GM19025 (cell line): ENCODE measurements around the gene ITPK1.

ENCODE experiments used
- ATAC-seq: cut with Tn5 transposase; IDR thresholded peaks from one replicate; pipeline ENCODE4 v1.9.1; 2021; ENCODE audit warnings: mild to moderate bottlenecking, low read depth, moderate library complexity; ENCODE audit not compliant: unreplicated experiment

Gene ITPK1

DNA sequence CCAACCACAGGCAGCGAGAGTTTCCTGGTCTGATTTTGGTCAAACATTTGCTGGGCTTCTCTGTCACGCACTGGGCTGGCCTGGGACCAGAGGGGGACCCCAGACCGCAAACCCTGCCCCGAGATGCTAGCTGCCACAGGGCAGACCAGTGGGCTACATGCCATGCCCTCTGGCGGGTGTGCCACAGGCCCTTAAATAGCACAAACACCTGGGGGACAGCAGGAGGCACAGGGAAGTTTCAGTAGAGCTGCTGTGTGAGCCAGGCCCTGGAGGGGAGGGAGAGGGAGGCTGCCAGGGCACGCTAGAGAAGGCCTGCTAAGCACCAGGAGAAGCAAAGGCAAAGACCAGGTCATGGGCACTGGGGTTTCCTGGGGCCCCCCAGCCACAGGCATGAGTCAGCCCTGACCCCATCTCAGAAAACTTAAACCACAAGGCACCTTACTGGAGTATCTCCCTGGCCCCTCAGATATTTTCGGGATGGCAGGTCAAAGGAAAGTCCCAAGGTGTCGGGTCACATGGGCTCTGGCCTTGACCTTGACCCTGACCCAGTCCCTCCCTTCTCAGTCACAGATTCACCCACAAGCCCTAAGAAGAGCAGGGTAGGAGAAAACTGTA is 29.2 kb downstream of the ITPK1 start:
- ATAC-seq: peak; percentile 53

DNA sequence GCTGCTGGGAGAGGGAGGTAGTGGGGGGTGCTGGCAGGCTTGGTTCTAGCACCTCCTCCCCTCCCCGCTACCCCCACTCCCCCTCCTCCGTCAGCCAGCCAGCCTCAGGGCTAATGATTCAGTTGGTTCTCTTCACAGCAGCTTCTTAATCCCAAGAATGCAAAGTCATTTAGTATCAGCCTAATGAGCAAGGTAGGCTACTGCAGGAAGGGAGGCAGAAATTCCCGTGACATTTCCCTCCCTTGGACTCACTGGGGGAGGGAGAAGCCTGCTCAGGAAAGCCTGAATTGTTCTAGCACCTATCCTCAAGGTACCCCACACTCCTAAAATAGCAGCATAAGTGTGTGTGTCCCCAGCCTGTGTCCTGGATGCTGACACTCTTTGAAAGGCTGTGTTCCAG is 29.8 kb downstream of the ITPK1 start:
- ATAC-seq: no peak

DNA sequence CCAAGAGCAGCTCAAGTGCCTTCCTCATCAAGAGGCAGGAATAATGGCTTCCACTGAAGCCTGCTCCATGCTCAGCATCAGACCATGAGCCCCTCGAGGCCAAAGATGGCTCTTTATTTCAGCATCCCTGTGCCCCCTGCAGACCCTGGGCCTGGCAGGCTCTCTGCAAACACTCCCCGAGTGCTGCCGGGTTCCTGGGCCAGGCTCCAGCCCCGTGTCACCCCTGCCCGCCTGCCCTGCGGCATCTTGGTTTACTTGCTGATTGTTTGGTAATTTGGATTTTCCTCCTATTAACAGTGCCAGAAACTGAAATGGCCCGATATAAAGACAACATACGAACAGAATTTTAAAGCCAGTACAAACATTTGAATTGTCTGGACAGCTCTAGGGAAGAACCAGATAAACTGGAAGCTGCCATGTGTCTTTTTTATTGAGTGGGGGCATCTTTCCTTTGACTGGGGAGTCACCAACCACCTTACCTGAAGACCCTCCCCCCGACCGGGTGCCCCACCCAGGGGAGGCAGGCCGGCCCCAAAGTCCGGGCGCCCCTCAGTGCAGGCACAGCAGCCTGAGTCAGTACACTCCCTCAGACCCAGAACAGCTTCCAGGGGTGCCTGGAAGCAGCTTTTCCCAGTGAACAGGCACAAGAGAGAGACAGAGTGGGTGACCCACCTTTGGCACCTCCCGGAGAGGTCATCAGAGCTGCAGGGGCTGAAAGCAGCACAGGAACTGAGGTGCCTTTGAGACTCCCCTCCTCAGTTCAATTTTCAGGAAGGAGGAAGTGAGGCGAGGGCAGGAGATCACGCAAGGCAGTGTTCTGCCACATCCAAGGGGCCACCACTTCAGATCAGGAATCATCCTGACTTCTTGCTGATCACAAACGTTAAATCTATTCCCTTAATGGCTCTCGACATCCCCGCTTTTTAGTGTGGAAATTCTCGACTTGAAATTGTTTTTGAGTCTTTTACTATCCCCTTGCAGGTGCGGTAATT is 30.6 kb downstream of the ITPK1 start:
- no peak for ATAC-seq

DNA sequence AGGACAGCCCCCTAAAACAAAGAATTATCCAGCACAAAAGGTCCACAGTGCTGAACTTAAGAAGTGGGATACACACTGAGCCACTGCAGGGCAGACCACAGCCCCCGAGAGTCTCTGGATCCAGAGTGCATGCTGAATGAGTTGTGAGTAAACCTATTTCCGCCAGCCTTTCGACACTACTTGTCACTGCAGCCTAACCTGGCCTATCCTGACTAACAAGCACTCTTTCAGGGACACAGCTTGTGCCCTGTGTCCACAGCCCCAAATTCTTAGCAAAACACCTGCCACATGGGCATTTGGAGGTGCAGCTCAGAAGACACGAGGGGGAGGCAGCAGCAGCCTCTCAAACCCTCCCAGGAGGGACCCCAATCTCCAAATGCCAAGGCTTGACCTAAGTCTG is 31.3 kb downstream of the ITPK1 start:
- no peak for ATAC-seq

DNA sequence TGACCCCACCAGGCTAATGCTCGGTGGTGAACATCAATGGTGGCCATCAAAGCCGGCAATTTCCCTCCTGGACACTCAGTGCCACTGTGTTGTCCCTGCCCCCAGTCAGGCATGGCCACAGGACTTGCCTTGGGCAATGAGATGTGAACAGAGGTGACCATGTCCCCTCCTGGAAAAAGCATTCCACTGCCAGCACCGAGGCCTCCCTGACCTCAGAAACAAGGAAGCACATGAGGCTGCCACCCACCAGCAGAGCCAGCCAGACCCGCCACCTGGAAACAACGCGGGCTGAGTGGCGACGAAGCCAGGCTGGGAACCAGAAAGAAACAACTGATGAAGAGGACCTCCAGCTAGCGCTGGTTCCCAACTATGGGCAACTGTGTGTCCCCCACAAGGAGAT is 31.8 kb downstream of the ITPK1 start:
- no peak for ATAC-seq

DNA sequence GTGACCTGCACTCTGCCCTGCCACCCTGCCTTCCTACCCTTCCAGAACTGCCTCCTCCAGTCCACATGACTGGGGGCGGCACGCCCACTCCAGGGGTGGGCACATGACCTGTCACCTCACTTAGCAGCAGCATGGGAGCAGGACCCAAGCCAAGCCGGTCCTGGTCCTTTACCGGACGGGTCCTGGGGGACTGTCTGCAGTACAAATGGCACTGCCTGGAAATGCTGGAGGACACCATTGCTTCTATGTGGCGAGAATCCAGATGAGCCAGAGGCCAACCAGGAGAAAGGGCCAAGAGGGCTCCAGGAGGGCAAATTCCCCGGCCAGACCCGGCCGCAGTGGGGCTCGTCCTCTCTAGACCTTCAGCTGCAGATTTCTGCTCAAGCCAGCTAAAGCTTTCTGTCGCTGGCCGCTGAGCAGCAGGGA is 33.1 kb downstream of the ITPK1 start:
- ATAC-seq: no peak

DNA sequence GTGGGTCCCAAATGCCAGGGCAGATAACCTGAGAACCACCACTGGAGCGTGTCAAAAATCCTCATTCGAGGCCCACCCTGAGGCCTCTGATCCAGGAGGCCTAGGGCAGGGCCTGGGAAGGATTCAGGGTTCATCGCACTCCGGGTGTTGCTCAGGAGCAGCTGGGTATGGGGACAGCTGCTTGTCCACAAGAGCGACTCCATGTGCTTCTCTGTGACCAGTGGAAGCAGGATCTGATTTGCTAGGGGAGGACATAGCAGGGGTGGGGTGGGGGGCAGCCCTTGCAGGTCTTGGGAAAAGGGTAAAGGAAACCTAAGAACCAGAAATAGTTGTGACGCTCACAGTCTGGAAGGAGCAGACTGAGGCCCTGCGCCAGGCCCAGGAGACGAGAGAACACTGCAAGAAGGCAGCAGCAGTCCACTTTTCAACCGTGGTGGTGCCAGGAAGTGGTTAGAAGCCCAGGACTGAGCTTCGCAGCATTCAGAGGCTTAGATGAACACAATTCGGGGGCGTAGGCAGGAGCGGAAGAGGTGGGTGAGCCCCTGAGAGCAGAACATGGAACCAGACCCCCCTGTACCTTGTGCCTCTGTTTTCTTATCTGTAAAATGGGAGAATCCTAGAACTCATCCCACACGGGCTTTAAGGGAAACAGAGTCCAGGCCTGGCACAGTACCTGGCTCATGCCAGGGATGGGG is 33.7 kb downstream of the ITPK1 start:
- ATAC-seq: no peak

DNA sequence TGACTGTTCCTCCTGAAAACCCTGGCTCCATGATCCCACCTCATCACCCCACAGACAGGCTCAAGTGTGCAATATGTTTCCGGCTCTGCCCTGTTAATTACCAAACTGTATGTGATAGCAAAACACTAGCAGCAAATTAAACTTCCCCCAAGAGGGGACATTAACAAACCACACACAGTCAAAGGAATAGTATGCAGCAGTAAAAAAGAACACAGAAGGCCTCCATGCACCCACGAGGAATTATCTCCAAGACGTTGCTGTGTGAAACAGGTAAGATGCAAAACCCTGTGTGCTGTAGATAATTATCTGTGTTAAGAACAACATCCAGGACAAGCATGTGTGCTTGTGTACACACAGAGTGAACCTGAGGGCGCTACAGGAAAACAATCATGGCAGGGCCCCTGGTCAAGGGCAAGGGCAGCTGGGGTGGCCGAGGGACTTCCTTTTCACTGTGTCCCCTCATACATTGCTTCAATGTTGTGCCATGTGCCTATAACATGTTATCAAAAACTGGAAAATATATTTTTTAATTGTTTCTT is 35.8 kb downstream of the ITPK1 start:
- ATAC-seq: no peak

DNA sequence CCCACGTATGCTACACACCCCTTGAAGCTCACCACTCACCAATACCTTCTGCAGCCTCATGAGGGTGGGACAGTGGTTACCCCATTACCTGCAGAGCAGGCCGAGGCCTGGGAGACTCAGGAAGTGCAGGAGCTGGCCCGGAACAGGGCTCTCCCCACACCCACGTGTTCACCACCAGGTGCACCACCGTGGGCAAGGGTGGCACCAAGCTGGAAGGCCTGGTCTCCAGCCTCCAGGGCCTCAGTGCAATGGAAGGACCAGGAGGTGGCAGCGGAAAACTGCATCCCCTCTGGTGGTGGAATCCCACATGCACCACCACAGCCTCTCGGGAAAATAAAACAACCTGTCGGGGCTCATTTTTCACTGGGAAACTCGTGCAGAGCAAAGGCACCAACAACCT is 36.4 kb downstream of the ITPK1 start:
- ATAC-seq: no peak

DNA sequence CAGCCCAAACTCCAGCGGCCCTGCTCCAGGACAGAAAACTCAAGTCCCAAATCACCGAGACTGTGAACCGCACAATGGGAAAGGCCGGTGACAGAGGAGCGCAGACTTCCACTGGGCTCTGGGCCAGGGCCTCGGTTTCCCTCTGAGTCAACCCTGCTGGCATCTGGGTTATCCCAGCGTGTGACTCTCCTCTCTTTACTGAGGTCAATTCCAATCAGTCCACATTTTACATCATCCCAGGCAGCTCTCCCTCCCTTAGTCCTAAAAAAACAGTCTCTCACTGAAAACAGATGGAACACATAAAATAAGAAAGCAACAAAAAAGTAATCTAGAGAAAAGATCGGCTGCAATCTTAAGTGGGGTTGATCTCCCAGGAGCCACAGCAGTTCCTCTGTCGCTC is 36.9 kb downstream of the ITPK1 start:
- ATAC-seq: no peak

DNA sequence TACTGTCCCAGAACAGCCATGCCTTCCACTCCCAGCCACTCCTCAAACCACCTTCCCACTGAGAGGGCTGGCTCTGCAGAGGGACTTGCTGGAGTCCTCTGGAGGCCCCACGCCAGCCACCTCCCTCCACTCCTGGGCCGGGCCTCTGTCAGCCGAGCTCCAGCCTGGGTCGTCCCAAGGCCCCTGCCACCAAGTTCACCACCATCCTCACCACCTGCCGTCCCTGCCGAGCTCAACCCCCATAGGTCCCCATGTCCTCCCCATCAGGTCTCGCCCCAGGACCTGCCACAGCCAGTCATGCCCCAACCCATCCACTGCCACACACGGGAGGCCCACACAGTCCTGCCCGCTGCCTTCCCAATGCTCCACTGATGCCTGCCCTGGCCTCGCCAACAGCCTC is 39.0 kb downstream of the ITPK1 start:
- no peak for ATAC-seq

DNA sequence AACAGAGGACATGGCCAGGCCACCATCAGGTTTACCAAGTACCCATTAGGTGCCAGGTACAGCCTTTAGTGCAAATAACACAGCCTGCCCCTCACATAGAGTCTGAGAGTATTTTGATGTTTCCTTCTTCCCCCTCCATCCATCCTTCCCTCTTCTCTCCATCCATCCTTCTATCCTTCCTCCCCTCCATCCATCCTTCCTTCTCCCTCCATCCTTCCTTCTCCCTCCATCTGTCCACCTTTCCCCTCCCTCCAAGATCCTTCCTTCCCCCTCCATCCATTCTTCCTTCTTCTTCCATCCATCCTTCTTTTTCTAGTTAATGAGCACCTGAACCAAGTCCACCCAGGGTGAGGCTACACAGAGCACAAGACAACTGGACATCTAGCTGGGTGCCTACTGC is 39.8 kb downstream of the ITPK1 start:
- no peak for ATAC-seq

DNA sequence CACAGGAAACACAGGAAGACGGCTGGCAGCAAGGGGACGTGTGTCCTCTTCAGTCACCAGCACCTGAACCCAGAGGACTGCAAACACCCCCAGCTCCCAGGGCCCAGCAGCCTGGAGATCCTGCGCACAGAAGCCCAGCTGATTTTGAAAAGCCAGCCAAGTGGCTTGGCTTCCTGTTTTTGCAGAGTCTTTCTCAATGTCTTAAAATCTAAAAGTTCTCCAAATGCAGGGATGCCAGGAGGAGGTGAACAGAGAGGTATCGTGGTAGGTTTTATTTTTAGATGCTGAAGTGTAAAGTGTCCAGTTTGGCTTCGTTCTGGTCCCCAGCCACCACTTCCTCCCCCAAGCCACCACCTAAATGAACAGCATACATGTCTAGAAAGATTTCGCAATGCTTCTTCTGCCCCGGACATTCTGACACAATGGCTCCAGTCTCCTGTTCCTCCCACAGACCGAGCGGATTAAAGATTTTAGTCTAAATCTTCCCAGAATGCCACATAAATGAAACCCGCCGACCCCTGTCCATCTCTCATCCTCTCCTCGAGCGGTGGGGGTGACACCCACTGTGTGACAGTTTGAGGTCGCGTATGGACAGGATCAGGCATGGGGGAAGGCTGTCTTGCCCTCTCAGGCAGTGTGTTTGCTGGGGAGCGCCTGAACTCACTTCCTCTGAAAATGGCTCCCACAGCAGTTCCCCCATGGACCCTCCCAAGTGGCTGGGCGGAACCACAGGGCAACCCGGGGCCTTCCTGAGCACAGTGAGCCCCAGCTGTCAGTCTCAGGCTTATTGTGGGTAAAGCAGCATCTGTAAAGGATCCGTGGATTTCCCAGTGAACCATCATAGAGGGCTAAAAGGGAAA is 41.6 kb downstream of the ITPK1 start:
- ATAC-seq: no peak

DNA sequence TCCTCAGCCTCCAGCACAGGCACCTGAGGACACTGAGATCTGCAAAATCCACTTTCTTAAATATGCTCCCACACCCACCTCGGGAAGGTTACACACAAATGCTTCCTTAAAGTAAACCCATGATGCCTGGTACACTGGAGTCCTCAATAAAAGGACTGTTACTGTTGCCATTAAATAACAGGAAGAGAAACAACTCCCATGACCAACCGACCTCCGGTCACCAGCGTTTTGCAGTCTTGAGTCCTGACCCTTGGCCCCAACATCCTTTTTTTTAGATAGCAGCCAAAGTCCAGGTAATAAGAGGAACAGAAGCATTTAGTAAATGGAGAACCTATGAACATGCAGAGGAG is 42.4 kb downstream of the ITPK1 start:
- no peak for ATAC-seq

DNA sequence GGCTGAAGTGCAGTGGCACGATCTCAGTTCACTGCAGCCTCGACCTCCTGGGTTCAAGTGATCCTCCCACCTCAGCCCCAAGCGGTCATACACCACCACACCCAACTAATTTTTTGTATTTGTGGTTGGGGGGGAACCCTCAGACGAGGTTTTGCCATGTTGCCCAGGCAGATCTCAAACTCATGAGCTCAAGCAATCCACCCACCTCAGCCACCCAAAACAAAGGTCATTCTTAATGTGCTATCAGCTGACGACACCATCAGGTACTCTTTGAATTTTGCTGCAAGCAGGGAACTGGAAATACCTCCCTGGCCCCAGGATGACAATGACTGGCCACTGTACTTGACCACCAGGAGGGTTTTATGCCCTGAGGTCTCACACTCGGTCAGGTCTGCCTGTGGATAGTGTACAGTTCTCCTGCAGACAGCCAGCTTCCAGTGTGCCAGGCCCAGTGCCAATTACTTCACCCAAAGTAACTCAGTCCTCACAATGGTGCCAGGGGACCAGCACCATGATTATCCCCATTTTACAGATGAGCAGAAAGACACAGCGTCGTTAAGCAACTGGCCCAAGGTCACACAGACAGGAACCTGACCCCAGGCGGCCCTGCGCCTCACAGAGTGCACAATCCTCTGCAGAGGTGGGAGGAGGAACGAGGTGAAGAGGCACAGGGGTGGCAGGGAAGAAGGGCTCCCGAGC is 42.9 kb downstream of the ITPK1 start:
- no peak for ATAC-seq

DNA sequence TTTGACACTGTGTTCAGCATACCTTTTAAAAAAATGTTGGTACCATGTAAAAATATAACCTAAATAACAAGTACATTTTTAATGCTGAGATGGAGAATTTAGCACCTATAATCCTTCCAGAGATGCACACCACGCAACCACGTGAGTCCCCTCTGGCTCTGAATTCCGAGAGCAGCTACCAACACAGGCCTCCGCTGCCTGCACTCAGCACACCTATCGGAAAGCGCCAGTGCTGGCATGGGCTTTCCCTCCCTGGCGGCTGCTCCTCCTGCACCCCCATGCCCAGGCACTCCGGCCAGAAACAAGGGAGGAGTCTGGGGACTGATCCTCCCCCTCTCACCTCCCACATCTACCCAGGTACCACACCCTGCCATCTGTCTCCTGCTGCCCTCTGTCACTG is 47.0 kb downstream of the ITPK1 start:
- ATAC-seq: no peak

DNA sequence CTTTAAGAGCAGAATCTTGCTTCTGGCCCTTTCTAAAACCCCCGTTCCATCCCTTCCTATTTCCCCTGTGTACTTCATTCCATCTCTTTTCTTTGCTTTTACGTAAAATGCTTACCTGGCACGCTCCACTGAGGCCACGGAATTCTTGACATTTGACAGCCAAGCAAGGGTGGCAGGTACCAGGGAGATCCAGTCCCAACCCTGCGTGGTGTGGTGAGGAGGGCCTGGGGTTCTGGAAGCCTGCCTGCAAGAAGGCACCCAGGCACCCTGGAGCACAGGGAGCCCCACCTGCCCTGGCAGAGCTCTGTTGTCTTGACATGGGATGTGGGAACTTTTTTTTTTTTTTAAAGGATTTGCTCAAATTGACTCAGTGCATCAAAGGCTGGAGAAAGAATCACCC is 48.6 kb downstream of the ITPK1 start:
- no peak for ATAC-seq

DNA sequence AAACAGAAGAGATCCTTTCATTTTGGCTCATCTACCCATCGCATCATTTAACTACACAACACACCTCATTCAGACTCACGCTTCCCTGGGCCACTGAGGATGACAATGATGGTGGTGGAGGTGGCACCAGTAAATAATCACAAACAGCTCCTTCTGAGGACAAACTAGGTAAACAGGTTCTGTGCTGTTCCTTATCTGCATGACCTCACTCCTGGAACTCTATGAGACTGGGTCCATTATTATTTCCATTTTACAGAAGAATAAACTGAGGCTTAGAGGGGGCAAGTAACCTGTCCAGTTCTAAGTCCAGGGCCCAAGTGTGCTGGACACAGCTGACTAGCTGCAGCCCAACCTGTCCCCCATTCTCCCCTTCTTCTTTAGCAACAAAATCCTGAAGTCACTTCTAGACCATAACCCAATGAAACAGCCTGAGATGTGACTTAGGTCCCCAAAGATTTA is 50.4 kb downstream of the ITPK1 start:
- ATAC-seq: no peak

DNA sequence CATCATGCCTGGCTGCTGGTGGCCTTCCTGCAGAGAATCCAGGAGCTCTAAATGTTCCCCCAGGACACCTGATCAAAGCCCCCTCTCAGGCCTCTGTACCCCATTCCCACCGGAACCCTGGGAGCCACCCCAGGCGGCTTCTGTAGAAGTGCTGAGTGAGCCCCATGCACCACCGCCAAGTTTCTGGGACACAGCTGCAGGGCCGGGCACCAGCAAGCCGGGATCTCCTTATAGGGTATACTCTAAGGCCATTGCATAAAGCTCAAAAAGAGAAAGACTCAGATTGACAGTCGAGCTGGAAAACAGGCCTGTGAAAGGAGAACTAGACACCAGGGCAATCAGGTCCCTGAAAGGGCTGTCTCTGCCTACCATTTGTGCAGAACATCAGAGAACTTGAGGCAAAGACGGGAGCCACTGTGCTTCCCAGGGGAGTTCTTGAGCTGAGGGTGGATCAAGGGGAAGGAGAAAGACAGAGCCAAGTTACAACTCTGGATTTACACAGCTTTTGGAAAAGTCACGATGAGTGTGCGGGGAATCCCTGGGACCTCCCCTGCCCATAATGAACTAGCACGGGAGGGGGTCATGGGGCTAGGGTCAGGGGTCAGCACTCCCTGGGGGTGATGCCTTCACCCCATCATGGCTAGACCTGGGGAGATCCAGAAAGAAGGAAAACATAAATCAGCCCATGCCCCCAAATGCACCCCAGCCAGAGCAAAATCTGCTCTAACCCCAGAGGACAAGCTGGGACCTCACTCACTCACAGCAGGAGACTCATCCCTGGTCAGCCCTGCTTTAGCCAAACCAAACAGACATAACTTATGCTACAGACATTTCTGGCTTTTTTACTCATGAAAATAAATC is 51.1 kb downstream of the ITPK1 start:
- ATAC-seq: no peak
